ENCODE results near the gene EPHA6. TPM values are rescaled to one million over a fixed set of nuclear protein-coding genes. Genes with fewer than 3 reads are reported as not detected.

The EPHA6 gene
- total and polyA plus RNA-seq, 7 donors, result 0.58 to 53.5 (median 45.4) TPM; not detected in 2

- Histone ChIP-seq H3K27ac (no peak overlapping the region), H3K36me3 (no peaks in the 10 kb centered on the region), H3K9me3 (no peaks in the 10 kb centered on the region), H3K4me3 (no peak overlapping the region), H3K27me3 (no peaks in the 10 kb centered on the region), H3K4me1 (peaks cover 0 to 5% (median 0%) of the 10 kb centered on the region in 4 donors)
- TF ChIP-seq POLR2AphosphoS5 (IDR thresholded peaks at IDR 0.05) (no peak), CTCF (IDR thresholded peaks at IDR 0.05) (no peak), POLR2A (IDR thresholded peaks at IDR 0.05) (no peak), EP300 (IDR thresholded peaks at IDR 0.05) (no peak)
- no peak for DNase-seq
- 79 to 93% methylated on average over 2 of the region's 2 CpGs for WGBS, 2 donors
- intact Hi-C loops (cut with DNase I), result no loop called here
Observed at GRCh38 chr3:97699889-97700288, 885.5 kb downstream of the EPHA6 start.

GRCh38 chr3:97705764-97706163, 891.4 kb downstream of the EPHA6 start:
- TF ChIP-seq POLR2AphosphoS5 (IDR thresholded peaks at IDR 0.05) (peak in 1 of 4 donors; percentile 23), EP300 (IDR thresholded peaks at IDR 0.05) (no peak), POLR2A (IDR thresholded peaks at IDR 0.05) (no peak), CTCF (IDR thresholded peaks at IDR 0.05) (no peak)
- Histone ChIP-seq H3K4me1 (peaks cover 0 to 11% (median 3%) of the 10 kb centered on the region in 4 donors), H3K27me3 (no peaks in the 10 kb centered on the region), H3K9me3 (no peaks in the 10 kb centered on the region), H3K27ac (peak overlapping the region in 1 of 4 donors; percentile 4), H3K4me3 (no peak overlapping the region), H3K36me3 (no peaks in the 10 kb centered on the region)
- no peak for DNase-seq
- intact Hi-C loops (cut with DNase I), result no loop called here
- WGBS, 2 donors, result 85 to 86% methylated on average over 2 of the region's 2 CpGs

GRCh38 chr3:97706226-97706625, 891.8 kb downstream of the EPHA6 start:
- no peaks in the 10 kb centered on the region for H3K27me3 ChIP-seq
- WGBS, 2 donors, result 90 to 91% methylated on average over 4 of the region's 4 CpGs
- H3K4me3 ChIP-seq, result no peak overlapping the region
- H3K27ac ChIP-seq, result no peak overlapping the region
- no peaks in the 10 kb centered on the region for H3K9me3 ChIP-seq
- intact Hi-C loops (cut with DNase I), result no loop called here
- TF ChIP-seq EP300 (IDR thresholded peaks at IDR 0.05) (no peak), POLR2AphosphoS5 (IDR thresholded peaks at IDR 0.05) (no peak), CTCF (IDR thresholded peaks at IDR 0.05) (no peak), POLR2A (IDR thresholded peaks at IDR 0.05) (no peak)
- DNase-seq, result no peak
- H3K36me3 ChIP-seq, result no peaks in the 10 kb centered on the region
- H3K4me1 ChIP-seq, result peaks cover 0 to 11% (median 3%) of the 10 kb centered on the region in 4 donors

- Histone ChIP-seq H3K4me3 (no peak overlapping the region), H3K4me1 (no peaks in the 10 kb centered on the region), H3K27me3 (no peaks in the 10 kb centered on the region), H3K9me3 (no peaks in the 10 kb centered on the region), H3K27ac (no peak overlapping the region), H3K36me3 (no peaks in the 10 kb centered on the region)
- TF ChIP-seq POLR2AphosphoS5 (IDR thresholded peaks at IDR 0.05) (no peak), POLR2A (IDR thresholded peaks at IDR 0.05) (no peak), EP300 (IDR thresholded peaks at IDR 0.05) (no peak), CTCF (IDR thresholded peaks at IDR 0.05) (no peak)
- DNase-seq, result no peak
- intact Hi-C loops (cut with DNase I), result no loop called here
Observed at GRCh38 chr3:97711654-97712053, 897.3 kb downstream of the EPHA6 start.

- 57 to 67% methylated on average over 3 of the region's 3 CpGs for WGBS, 2 donors
- H3K4me1 ChIP-seq, result no peaks in the 10 kb centered on the region
- H3K9me3 ChIP-seq, result no peaks in the 10 kb centered on the region
- no peaks in the 10 kb centered on the region for H3K27me3 ChIP-seq
- H3K36me3 ChIP-seq, result no peaks in the 10 kb centered on the region
- no peak overlapping the region for H3K27ac ChIP-seq
- DNase-seq, result no peak
- intact Hi-C loops (cut with DNase I), result no loop called here
- TF ChIP-seq POLR2A (IDR thresholded peaks at IDR 0.05) (no peak), CTCF (IDR thresholded peaks at IDR 0.05) (no peak), EP300 (IDR thresholded peaks at IDR 0.05) (no peak), POLR2AphosphoS5 (IDR thresholded peaks at IDR 0.05) (no peak)
- no peak overlapping the region for H3K4me3 ChIP-seq
Observed at GRCh38 chr3:97712919-97713318, 898.5 kb downstream of the EPHA6 start.
